Vagina (tissue), 2 donors: ENCODE measurements around the gene SLC25A23. TPM values are rescaled to one million over a fixed set of nuclear protein-coding genes. Genes with fewer than 3 reads are reported as not detected.

Experiments
- DNase-seq, 2 donors: peaks; one replicate each; pipeline ENCODE4 v3.0.0-alpha.2; 2017; ENCODE audit errors: extremely low spot score in 2 of 2
- H3K27ac ChIP-seq: fragments of 200-600 bp; sonication (generic); one replicate; pipeline ENCODE4 v1.5.1; 2019
- H3K27me3 ChIP-seq: fragments of 200-600 bp; sonication (generic); one replicate; pipeline ENCODE4 v1.5.1; 2019
- H3K36me3 ChIP-seq, 2 donors: fragments of 200-600 bp; sonication (generic); one replicate each; pipeline ENCODE4 v1.5.1; 2017 to 2019
- H3K4me1 ChIP-seq: fragments of 200-600 bp; sonication (generic); one replicate; pipeline ENCODE4 v1.5.1; 2019
- H3K4me3 ChIP-seq, 2 donors: fragments of 200-600 bp; sonication (generic); 1 replicate in 1 of 2; 2 replicates in 1 of 2; pipeline ENCODE4 v1.5.1; 2016 to 2019
- H3K9me3 ChIP-seq: fragments of 200-600 bp; sonication (generic); one replicate; pipeline ENCODE4 v1.5.1; 2019
- POLR2A ChIP-seq, 2 donors: fragments of 450-650 bp; IDR thresholded peaks; one replicate each; pipeline ENCODE4 v1.6.1; 2017; ENCODE audit warnings: antibody characterized with exemption in 2 of 2, mild to moderate bottlenecking in 2 of 2, moderate library complexity in 2 of 2
- POLR2AphosphoS5 ChIP-seq, 2 donors: sonication (generic); formaldehyde crosslinking; IDR thresholded peaks; one replicate each; pipeline ENCODE4 v1.9.0; 2017; ENCODE audit warnings: antibody characterized with exemption in 2 of 2, mild to moderate bottlenecking in 2 of 2, low read depth in 1 of 2; ENCODE audit not compliant: insufficient read depth in 1 of 2
- intact Hi-C: fragments of 100-400 bp; cut with DNase I; formaldehyde crosslinking; loops from one replicate; pipeline ENCODE4 v1.15.1; 2023
- total RNA-seq: library from RNA; depleted of rRNA; stranded (reverse); fragments of >200 nt; gene quantifications from one replicate; pipeline ENCODE4 v1.2.3, GENCODE V29; 2016
- TF ChIP-seq, protein P1 (sequence below), 3 experiments: fragments of 450-650 bp in 2 of 3; fragments of 200-600 bp in 1 of 3; sonication (generic) in 1 of 3; IDR thresholded peaks; one replicate each; pipeline ENCODE4 v1.5.1; 2017 to 2019; ENCODE audit warnings: antibody characterized with exemption in 3 of 3, mild to moderate bottlenecking in 2 of 3, moderate library complexity in 2 of 3

The SLC25A23 gene
- total RNA-seq, 1 donor from 2014 or later, result 27.5 TPM

- peak overlapping the region; percentile 77 to 94 for H3K4me3 ChIP-seq
- H3K27me3 ChIP-seq, result no peaks in the 10 kb centered on the region
- H3K9me3 ChIP-seq, result no peaks in the 10 kb centered on the region
- H3K36me3 ChIP-seq, result peaks cover 0 to 10% of the 10 kb centered on the region in 2 donors
- H3K27ac ChIP-seq, result peak overlapping the region; percentile 68
- DNase-seq, result peak in 1 of 2 donors; percentile 90
- intact Hi-C loops, result no loop called here
- peaks cover 21% of the 10 kb centered on the region for H3K4me1 ChIP-seq
- TF ChIP-seq, protein P1, sequence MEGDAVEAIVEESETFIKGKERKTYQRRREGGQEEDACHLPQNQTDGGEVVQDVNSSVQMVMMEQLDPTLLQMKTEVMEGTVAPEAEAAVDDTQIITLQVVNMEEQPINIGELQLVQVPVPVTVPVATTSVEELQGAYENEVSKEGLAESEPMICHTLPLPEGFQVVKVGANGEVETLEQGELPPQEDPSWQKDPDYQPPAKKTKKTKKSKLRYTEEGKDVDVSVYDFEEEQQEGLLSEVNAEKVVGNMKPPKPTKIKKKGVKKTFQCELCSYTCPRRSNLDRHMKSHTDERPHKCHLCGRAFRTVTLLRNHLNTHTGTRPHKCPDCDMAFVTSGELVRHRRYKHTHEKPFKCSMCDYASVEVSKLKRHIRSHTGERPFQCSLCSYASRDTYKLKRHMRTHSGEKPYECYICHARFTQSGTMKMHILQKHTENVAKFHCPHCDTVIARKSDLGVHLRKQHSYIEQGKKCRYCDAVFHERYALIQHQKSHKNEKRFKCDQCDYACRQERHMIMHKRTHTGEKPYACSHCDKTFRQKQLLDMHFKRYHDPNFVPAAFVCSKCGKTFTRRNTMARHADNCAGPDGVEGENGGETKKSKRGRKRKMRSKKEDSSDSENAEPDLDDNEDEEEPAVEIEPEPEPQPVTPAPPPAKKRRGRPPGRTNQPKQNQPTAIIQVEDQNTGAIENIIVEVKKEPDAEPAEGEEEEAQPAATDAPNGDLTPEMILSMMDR (IDR thresholded peaks at IDR 0.05), result peak in 2 of 3 experiments; percentile 28 to 66
- TF ChIP-seq POLR2AphosphoS5 (IDR thresholded peaks at IDR 0.05; ENCODE audit: insufficient read depth in 1 of 2, low read depth in 1 of 2) (peak; percentile 71 to 83), POLR2A (IDR thresholded peaks at IDR 0.05) (no peak)
These were observed 700 bp upstream of the SLC25A23 start for GRCh38 chr19:6460099-6460884.

GRCh38 chr19:6458695-6459261 lies 814 bp downstream of the SLC25A23 start:
- Histone ChIP-seq H3K36me3 (peaks cover 3 to 25% of the 10 kb centered on the region in 2 donors), H3K4me3 (peak overlapping the region; percentile 77 to 94), H3K4me1 (peaks cover 21% of the 10 kb centered on the region), H3K27ac (peak overlapping the region; percentile 68), H3K27me3 (no peaks in the 10 kb centered on the region), H3K9me3 (peaks cover 8% of the 10 kb centered on the region)
- no peak for DNase-seq
- TF ChIP-seq POLR2A (IDR thresholded peaks at IDR 0.05) (no peak), POLR2AphosphoS5 (IDR thresholded peaks at IDR 0.05; ENCODE audit: insufficient read depth in 1 of 2, low read depth in 1 of 2) (no peak)
- TF ChIP-seq, protein P1 (IDR thresholded peaks at IDR 0.05), result no peak
- intact Hi-C loops, result no loop called here

- intact Hi-C loops, result no loop called here
- peak overlapping the region in 1 of 2 donors; percentile 94 for H3K4me3 ChIP-seq
- H3K27ac ChIP-seq, result no peak overlapping the region
- peaks cover 3 to 32% of the 10 kb centered on the region in 2 donors for H3K36me3 ChIP-seq
- TF ChIP-seq, protein P1 (IDR thresholded peaks at IDR 0.05), result no peak
- TF ChIP-seq POLR2AphosphoS5 (IDR thresholded peaks at IDR 0.05; ENCODE audit: insufficient read depth in 1 of 2, low read depth in 1 of 2), result no peak
- no peak for TF ChIP-seq POLR2A (IDR thresholded peaks at IDR 0.05)
- peaks cover 21% of the 10 kb centered on the region for H3K4me1 ChIP-seq
- no peak for DNase-seq
- no peaks in the 10 kb centered on the region for H3K27me3 ChIP-seq
- peaks cover 10% of the 10 kb centered on the region for H3K9me3 ChIP-seq
These were observed 1.5 kb downstream of the SLC25A23 start for GRCh38 chr19:6457958-6458694.

DNA sequence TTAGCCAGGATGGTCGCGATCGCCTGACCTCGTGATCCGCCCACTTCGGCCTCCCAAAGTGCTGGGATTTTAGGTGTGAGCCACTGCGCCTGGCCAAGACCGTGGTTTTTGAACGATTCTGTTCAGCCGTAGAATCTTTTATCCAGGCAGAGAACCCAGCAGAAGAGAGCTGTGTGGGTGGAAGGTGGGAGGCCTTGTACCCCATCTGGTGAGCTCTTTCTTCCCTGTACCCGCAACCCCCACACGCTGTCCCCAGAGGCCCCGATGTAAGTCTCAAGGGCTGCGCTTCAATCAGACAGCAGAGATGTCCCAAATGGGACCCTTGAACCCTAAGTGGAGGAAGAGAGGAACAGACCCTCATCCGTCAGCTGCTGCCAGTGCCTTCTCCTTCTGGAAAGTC lies 3.7 kb downstream of the SLC25A23 start:
- Histone ChIP-seq H3K27me3 (no peaks in the 10 kb centered on the region), H3K9me3 (peaks cover 10% of the 10 kb centered on the region), H3K4me1 (peaks cover 21% of the 10 kb centered on the region), H3K4me3 (no peak overlapping the region), H3K36me3 (peaks cover 3 to 36% of the 10 kb centered on the region in 2 donors), H3K27ac (no peak overlapping the region)
- intact Hi-C loops, result no loop called here
- DNase-seq, result no peak
- no peak for TF ChIP-seq POLR2AphosphoS5 (IDR thresholded peaks at IDR 0.05; ENCODE audit: insufficient read depth in 1 of 2, low read depth in 1 of 2)
- no peak for TF ChIP-seq POLR2A (IDR thresholded peaks at IDR 0.05)
- TF ChIP-seq, protein P1 (IDR thresholded peaks at IDR 0.05), result no peak
